GM21717 (cell line): Measurements from ENCODE around the gene ADAMTSL3.

Experiments used
- ATAC-seq: cut with Tn5 transposase; IDR thresholded peaks from one replicate; pipeline ENCODE4 v1.9.1; 2021; ENCODE audit warnings: mild to moderate bottlenecking, moderate library complexity; ENCODE audit not compliant: unreplicated experiment

Gene ADAMTSL3

GRCh38 chr15:83653639-83654378 lies at the start of gene ADAMTSL3:
ADAMTSL3 (plus strand) TSS chr15:83654123; CDS start chr15:83655762, 1,639 bp downstream.
- ATAC-seq = no peak

DNA sequence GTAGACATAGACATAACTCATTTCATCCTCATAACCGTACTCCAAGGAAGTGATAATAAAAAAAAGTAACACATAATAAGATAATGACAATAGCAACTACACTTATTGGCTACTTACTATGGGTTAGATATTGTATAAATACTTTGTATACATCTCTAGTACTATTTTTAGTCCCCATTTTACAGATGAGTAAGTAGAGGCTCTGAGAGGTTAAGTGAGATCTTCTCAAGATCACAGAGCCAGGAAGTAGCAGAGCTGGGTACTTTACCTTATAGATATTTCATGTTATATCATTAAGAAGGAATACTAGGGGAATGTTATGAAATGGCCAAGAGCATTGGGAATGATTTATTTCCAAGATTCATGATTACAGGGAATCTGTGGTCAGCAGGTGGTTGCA lies 49.4 kb upstream of the ADAMTSL3 start:
- ATAC-seq = no peak

DNA sequence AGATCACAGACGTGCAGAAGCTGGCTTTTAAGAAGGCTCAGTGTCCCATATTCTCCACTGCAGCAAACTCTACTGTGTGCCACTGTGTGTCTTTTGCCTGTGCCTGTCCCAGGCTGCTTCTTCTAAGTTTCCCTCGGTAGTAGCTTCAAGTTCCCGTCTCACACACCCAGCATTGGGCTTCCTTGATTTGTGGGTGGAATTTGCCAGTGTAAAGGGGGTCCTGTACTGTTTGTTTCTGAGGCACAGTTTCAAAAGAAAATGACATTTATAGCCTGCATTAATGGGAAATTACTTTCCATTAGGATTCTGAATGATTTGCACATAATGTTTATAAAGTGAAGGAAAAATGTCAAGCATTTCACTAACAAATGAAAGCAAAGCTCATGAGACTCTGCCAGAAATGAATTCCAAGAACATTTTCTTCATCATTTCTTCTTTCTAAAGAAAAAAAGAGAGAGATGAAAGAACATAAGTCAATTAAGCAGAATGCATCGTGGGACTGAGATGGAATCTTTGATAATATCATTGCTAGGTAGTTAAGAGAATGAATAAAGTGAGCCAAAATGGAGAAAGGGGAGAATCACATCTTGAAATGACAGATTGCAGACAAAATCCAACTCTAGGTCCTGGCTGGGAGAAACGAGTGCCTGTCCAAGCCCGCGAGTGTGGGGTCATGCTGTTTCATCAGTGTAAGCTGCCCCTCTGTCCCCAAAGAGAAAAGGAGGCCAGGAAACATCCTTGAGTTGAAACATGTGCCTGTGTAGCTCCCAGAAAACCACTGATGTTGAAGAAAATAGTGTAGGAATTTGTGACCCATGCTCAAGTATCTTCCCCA lies 48.6 kb upstream of the ADAMTSL3 start:
- ATAC-seq = no peak

- ATAC-seq = no peak
These were observed 43.8 kb upstream of the ADAMTSL3 start for GRCh38 chr15:83610132-83610531.

DNA sequence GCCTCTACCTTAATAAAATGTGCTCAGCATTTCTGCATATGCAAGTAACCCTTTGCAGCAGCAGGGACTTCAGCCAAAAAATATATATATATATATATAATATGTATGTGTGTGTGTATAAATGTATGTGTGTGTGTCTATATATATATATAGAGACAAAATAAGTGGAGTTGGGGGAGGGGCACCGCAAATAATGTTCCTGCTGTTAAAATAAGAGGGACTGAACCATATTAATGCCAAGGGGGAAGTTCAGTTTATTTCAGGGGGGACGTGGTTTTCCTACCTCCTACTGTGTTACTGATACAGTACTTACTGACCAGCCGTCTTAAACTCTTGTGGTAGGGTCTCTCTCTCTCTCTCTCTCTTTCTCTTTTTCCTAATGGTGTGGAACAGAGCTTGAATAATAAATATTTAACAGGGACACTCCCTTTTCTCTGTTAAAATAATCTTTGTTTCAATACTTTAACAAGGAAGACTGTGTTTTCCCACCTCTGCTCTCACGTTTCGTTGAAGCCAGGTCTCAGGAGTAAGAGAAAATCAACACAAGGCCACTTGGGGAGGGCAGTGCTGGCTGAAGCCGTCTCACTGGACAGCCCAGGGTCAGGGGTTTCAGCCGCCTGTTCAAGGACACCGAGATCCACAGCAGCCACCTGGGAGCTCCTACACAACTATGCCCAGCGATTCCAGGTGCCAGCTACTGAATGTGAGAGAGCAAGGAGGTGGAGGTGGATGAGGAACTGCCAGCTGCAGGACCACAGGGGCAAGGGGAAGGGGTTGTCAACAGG lies 42.8 kb upstream of the ADAMTSL3 start:
- no peak for ATAC-seq

GRCh38 chr15:83612226-83612625 lies 41.7 kb upstream of the ADAMTSL3 start:
- no peak for ATAC-seq

- no peak for ATAC-seq
These were observed 40.9 kb upstream of the ADAMTSL3 start for GRCh38 chr15:83612898-83613635.

DNA sequence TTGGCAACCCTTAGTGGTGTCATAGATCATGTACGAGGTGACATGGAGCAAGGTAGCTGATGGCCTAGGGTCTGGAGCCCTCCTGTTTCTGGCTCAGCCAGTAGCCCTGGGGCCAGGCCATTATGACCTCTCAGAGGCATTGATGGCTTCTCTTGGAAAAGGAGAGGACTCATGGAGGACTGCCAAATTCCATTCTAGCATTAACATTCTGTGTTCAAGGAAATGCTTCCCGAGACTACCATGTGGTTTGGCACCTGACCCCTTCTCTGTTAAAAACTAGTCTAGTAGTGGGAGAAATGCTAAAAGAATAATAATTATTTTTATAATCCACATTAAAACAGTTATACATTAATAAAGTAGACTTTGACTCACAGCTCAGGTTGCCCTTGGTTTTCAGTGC lies 40.2 kb upstream of the ADAMTSL3 start:
- no peak for ATAC-seq

DNA sequence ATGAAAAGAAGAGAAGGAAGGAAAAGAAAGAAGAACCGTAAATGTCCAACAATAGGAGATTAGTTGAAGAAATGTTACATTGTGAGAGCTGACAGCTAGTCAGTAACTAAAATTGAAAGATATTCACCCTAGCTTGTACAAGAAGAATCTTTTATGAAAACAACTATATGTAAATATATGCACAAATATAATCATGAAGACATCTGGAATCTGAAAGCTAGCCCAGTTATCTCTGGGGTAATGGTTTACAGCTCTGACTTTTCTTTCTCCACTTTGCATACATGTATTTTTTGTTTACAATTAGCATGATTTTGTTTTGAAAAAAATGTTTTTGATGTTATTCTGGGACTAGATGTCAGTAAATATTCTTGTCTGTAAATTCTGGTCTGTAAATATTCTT lies 37.1 kb upstream of the ADAMTSL3 start:
- ATAC-seq = no peak

DNA sequence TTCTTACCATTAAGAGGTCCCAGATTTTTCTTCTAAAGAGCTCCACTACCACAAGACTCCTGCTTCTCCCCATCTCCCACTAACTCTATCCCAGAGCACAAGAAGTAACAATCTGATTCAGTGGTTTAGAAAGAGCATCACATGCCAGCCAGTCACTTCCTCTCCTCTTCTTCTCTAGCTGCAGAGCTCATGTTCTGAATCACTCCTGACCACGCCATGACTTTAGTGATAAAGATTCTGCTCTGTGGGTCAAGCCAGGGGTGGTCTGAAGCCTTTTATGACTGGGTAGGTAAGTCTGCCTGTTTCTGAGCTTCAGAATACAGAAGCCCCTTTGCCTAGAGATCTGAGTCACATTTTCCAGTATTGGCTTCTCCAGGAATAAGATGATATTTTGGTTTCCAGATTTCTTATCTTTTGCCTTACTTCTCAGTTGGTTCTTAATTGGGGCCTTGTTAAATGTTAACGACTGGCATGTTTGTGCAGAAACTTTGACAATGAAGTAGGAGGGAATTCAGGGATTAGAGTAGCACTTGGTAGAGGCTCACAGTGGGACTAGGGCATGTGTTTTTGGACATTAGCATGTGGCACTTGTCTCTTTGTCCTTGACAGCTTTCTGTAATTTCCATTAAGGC lies 27.6 kb upstream of the ADAMTSL3 start:
- no peak for ATAC-seq

DNA sequence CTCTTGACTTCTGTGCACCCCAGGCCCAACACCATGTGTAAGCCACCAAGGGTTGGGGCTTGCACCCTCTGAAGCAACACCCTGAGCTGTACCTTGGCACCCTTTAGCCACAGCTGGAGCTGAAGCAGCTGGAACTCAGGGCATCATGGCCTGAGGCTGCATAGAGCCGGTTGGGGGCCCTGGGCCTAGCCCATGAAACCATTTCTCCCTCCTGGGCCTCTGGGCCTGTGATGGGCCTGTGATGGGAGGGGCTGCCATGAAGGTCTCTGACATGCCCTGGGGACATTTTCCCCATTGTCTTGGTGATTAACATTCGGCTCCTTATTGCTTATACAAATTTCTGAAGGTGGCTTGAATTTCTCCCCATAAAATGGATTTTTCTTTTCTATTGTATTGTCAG lies 22.4 kb upstream of the ADAMTSL3 start:
- ATAC-seq = no peak

DNA sequence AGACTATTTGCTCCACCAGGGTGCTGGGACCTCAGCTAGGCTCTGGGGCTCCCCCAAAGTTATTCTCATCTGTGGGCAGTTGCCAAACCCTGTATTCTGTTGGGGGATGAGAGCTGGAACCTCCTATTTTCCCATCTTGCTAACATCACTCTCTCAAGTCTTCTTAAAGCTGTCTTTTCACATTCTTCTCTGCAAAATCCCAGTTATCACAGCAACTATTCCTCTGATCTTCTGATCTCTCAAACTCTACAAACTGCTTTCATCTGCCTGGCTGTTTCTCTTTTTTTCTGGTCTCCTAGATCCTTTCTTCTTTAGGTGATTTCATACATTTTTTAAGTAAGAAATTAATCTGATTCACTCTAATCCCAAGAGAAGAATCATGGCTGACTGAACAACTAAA lies 10.7 kb upstream of the ADAMTSL3 start:
- no peak for ATAC-seq

DNA sequence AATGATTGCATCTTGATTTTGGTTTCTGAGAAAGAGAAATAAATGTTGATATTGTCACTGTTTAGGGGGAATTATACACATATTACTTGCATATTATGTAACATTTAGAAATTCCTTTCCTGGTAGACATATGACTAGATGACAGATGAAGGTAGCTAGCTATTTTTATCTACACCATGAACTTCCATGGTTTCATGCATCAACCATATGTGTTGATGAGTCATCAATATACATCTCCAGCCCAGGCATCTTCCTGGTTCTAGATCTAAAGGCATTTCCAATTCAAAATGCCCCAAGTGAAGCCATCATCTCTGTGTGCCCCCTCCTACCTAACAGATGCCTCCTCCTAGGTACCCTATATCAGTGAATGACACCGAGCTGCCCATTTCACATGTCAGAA lies 9.5 kb upstream of the ADAMTSL3 start:
- ATAC-seq = no peak

DNA sequence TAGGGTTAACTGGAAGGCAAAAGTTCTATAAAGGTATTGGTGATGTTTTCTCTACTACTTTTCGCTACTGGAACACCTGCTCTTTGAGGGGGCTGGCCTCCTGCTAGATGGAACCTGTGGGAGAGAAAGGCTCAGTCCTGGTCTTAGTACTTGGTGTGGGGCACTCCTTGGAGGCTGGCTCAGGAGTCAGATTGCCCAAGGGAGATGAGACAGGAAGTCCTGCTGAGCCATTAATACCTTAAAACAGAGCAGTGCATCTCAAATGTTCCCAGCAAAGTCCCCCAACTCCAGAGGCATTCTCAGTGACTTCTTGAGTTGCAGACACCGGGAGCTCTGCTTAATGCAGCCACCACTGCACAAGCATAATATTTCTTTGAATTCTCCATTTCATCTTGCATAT lies 3.1 kb upstream of the ADAMTSL3 start:
- no peak for ATAC-seq

GRCh38 chr15:83651541-83651940 lies 2.4 kb upstream of the ADAMTSL3 start:
- no peak for ATAC-seq

DNA sequence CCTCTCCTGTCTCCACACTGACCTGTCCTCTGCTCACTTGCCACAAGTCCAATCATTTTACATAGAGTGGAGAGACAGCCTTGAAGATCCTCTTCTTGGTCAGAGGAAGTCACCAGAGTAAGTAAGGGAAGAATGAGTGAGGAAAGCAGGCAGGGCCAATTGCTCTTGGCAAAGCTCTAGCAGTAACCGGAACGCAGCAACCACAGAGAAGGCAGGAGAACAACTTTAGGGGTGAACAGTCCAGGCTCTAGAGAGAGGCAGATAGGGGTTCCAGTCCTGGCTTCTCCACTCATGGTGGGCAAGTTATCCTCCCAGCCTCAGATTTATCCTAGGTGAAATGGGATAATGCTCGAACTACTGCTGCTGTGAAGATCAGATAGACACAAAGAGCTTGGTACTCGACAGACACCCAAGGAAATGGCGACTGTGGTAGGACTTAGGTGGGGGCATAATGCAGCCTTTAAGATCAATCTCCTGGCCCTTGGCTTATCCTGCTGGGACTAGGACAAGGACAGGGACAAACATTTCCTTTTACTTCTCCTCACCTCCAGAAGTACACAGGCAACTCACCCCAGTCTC lies 1.2 kb upstream of the ADAMTSL3 start:
- no peak for ATAC-seq

GRCh38 chr15:83653288-83653638 lies 660 bp upstream of the ADAMTSL3 start:
- ATAC-seq = no peak

- no peak for ATAC-seq
These were observed 685 bp downstream of the ADAMTSL3 start for GRCh38 chr15:83654379-83655236.

DNA sequence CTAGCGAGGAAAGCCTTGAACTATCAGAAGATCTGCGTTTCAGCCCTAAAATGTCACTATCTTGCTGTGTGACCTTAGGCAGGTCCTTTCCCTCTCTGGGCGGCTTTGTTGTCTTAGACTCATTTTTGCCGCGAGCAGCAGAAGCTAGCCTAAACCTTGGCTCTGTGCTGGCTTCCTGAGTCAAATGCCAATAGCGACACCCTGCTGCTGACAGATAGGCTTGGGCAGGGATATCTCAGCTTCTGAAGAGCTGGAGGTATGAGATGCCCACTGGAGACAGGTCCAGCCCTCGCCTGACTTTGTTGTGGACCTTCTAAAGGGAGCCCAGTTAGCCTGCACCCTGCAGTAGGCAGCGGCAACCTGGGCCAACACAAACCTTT lies 1.3 kb downstream of the ADAMTSL3 start:
- ATAC-seq = no peak
